GM21526 (cell line): Measurements from ENCODE around the gene CFDP1.

ENCODE experiments used
- ATAC-seq: cut with Tn5 transposase; IDR thresholded peaks from one replicate; pipeline ENCODE4 v1.9.1; 2021; ENCODE audit warnings: moderate library complexity; ENCODE audit not compliant: unreplicated experiment, low FRiP score

The CFDP1 gene

DNA sequence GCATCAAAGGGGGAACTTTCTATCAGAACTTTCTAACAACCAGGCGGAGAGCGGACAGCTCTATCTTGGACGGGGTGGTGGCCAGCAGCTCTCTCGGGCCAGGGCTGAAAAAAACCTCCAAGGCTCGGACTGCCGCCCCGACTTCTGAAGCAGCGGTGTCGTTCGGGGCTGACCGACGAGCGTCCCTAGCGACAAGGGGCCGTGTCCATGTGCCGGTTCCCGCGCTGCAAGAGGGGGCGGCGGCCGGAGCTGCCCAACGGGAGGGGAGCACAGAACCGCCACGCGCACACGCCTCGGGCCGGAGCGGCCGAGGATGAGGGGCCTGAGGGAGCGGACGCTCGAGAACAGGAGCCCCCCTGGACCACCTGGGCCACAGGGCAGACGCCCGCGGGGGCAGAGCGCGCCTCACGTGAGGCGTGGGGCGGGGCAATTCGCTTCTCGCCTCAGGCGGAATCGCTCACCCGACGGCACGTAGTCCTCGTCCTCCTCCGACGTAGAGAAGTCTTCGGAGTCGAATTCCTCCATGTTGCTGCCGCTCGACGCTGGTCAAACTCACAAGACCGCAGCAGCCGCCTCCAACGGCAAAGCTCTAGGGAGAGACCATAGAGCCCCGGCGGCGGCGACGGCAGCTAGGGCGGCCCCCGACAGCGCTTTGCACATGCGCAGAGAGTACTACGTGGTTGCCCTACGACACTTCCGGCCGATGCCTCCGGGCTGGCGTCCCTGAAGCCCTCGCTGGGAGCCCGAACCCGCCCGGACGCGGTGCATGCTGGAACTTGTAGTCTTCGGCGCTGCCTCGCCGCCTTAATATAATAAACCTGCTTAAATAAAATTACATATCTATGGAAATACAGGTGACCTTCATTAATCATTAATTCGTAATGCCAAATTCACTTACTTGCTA is at the start of gene CFDP1:
Gene CFDP1 (minus strand): TSS at position 676 of the 904 bp plus-strand sequence. CDS start 151 bp downstream, at position 525.
- ATAC-seq = peak; percentile 89

DNA sequence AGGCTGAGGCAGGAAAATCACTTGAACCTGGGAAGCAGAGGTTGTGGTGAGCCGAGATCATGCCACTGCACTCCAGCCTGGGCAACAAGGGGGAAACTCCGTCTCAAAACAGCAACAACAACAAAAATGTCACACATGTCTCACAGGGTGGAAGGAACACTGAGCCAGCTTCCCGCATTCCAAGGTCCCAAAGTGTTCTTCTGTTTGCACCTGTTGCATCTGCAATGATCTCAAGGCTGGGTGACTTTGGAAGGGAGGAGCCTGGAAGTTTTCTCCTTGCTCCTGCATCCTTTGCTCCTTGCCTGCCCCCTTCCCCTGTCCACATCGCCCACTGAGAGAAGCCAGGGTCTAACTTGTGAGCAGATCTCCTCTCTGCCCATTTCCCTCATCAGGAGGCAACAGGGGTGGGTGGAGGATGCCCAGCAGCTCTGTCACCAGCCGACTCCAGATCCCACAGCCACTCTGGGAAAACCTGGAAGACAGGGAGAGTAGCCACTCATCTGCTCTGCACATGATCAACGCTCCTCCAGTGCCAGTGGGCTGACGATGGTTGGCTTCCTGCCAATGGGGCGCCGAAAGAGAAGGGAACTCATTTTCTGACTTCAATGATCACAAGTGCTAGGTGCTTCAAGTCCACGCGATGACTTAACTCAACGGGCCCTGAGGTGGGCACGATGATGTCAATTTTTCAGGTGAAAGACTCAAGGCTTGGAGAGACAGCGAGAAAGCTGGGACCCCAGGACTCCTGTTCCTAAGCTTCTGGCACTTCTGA is 49.3 kb upstream of the CFDP1 start:
- no peak for ATAC-seq

DNA sequence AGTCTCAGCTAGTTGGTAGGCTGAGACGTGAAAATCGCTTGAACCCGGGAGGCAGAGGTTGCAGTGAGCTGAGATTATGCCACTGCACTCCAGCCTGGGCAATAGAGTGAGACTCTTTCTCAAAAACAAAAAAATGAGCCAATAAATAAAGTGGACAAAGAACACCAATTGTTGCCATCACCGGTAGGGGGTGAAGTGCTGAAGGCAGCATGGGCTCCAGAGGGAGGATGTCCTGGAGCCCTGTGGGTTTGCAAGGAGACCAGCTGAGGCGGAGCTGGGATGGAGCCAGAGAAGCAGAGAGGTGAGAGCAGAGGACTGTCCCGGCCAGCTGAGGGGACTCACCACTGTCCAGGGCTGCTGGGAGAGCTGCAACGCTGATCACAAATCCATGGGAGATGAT is 48.2 kb upstream of the CFDP1 start:
- no peak for ATAC-seq

DNA sequence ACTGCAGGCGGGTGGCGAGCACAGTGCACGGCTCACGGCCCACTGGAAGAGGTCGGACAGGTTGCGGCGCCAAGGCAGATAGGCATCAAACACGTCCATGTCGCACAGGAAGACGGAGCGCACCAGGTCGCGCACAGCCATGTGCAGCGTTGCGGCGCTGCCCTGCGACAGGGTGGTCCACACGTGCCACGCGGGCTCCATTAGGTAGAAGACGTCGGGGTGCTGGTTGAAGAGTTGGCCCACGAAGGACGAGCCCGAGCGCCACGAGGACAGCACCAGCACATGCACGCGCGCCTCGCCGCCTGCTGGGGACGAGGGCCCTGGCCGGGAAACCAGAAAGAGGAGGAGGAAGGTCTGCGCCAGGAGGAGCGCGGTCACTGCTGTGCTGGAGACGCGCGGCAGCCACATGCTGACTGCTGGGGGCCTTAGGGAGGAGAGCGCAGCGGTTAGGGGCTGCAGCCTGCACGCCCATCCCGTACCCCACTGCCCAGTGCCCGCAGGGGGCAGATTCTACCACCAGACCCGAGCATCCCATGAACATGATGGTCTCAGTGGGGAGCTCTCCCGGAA is 46.2 kb upstream of the CFDP1 start:
- no peak for ATAC-seq

DNA sequence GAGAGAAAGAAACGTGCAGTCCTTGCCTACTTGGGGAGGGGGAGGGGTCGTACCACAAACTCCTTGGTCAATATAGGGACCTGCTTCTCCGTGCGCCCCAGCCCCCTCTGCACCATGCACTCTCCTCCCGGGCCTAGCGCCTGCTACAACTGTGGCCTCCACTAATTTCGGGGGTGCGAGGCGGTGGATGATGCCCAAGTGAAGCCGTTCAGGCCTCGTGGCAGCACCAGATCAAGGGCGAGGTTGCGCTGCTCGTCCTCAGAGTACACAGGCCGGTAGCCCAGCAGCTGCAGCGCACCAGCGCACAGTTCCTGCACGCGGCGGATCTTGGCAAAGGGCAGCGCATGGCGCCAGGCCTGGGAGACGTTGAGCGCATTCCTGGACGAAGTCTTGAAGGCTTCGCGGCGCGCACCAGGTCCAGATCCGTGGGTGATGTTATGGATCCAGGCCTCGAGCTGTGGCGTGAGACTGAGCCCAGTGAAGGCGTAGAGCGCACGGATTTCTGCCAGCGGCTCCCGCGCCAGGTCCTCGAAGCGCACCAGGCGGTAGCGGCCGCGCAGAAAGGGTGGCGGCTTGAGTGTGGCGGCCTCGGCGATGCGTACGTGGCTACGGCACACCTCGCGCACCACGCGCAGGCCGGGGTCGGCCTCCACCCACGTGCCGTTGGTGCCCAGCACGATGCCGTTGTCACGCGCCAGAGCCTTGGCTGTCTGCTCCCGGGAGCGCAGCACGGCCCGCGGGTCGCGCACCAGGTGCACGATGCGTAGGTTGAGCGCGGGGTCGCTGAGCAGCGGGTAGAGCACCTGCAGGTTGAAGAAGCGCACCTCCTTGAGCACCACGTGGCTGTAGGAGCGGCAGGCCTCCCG is 45.4 kb upstream of the CFDP1 start:
- ATAC-seq = no peak

DNA sequence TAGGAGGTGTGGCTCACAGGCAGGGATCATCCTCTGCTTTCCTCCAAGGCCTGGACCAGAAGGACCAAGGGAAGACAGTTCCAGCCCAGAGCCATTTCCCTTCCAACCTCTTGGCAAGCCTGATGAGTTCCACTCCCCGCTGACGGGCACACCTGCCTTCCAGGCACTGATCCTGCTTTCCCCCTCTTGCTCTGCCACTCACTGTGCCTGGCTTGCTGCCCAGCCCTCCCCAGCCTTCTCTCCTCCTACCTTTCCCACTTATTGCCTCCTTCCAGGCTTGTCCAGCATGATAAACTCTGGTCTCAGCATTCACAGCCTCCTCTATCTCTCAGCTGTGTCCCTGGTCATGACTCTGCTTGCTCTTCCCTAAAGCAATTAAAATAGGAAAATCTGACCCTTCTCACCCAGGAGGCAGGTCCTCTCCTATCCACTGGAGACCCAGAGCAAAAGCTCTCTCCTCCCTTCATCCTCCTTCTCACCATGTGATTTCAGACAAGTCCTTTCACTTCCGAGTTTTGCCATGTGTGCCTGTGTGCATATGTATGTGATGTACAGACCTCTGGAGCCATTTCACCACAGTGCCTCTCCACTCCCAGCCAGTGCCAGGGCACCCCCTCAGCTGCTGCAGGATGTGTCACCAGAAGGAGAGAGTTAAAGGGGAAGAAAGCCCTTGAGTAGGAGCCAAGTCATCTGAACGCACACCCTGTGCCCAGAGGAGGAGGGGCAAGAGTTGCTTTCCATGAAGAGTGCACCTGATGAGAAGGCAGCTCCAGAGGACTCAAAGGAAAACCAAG is 44.6 kb upstream of the CFDP1 start:
- ATAC-seq = no peak

DNA sequence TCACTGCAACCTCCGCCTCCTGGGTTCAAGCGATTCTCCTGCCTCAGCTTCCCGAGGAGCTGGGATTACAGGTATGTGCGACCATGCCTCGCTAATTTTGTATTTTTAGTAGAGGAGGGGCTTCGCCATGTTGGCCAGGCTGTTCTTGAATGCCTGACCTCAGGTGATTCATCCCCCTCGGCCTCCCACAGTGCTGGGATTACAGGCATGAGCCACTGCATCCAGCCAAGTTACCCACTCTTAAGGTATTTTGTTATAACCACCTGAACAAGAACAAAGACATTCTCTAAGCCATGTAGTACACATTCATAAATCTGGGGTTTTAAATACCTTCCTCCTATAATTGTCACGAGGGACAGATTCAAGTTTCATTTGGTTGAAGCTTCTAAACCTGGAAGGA is 43.5 kb upstream of the CFDP1 start:
- no peak for ATAC-seq

DNA sequence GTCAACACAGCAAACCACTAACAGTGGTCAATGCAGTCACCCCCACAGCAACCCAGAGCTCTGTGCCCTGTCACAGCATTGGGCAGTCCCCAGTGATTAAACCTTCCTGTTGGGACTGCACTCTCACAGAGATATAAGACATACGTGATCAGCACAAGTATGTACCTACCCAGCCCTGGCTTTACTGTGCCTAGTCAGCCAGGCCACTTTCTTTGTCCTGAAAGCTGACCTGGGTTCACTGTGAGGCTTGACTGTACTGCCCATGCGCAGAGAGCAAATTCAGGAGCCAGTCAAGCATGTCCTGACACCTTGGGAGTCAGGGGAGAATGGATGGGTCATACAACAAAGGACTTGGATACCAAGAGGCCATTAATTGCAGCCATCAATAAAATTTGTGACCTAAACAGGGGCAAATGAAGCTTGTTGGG is 42.1 kb upstream of the CFDP1 start:
- ATAC-seq = no peak

DNA sequence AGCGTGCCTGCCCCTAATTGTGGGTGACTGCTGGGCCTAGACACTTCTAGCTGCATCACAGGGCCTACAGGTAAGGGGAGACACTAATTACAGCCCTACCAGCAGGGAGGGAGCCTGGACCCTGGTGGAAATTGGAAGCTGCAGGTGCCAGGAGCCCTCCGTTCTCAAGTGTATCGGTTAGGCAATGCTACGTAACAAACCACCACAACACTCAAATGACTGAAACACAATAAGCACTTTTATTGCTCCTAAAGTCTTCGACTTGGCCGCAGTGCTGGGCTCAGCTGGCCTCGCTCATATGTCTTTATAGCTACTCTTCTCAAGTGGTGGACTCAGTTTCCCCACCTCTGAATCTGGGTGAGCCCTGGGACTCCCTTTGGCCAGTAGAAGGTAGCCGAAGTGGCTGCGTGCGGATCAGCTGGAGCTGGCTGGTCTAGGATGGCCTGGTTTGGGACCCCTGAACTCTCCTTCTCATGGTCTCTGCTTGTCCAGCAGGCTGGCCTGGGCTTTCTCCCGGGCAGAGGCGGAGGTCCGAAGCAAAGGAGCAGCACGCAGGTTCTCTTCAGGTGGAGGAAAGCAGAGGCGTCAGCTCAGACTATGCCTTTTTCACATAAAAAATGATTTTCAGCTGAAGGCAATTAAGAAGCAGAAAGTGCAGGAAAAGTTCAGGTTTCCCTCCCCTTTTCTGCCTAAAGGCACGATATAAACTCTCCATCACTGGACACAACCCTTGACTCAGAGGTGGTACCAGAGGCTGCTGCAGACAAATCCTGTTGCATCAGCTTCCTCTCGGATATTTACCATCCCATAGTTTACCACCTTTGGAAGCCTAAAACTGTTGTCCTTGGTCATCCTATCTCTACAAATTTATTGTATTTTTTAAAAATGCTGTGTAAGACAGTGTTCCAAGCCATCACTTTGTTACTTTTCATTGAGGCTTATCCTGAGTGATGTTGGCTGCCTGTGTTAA is 39.9 kb upstream of the CFDP1 start:
- no peak for ATAC-seq

DNA sequence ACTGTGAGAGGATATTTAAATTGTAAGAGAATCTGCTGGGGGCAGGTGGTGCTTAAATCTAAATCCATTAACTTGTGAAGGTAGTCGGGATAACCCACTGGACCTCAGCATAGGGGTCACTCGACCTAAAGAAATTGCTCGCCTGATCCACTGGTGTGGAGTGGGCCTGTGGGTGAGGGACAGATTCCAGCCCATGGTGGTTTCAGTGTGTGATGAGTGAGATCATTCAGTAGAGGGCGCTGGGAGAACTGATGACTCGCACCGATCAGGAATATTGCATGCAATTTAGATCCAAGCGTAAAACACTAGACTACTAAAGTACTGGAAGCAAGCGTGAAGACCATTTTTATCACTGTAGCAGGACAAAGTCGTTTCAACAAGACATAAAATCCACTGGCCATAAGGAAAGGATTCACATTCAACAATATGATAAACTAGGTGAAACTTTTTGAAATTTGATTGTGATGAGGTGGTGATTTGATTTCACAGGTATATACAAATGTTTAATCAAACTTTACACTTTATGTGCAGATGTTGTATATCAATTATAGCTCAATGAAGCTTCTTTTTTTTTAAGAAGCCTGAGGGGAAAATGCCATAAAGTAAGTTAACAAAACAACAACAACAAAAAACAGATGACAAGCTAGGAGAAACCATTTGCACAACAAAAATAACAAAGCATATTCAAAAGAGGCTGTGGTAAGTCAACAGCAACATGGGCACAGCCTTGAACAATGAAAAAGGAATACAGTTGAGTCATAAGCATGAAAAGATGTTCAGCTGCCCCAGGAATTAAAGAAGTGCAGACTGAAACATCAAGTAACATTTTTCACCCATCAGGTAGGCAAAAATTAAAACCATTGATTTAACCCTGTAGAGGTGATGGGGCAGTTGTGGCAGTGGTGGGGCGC is 38.7 kb upstream of the CFDP1 start:
- ATAC-seq = no peak

DNA sequence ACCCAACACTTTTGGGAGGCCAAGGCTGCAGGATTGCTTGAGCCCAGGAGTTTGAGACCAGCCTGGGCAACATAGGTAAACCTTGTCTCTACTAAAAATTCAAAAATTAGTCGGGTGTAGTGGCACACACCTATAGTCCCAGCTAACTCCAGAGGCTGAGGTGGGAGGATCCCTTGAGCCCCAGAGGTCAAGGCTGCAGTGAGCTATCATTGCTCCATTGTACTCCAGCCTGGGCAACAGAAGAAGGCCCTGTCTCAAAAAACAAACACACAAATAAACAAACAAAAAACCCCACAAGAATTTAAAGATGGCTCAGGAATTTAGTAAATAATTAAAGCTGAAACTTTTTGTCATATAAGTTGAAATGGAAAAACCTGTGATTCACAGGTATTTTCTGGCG is 33.5 kb upstream of the CFDP1 start:
- no peak for ATAC-seq

DNA sequence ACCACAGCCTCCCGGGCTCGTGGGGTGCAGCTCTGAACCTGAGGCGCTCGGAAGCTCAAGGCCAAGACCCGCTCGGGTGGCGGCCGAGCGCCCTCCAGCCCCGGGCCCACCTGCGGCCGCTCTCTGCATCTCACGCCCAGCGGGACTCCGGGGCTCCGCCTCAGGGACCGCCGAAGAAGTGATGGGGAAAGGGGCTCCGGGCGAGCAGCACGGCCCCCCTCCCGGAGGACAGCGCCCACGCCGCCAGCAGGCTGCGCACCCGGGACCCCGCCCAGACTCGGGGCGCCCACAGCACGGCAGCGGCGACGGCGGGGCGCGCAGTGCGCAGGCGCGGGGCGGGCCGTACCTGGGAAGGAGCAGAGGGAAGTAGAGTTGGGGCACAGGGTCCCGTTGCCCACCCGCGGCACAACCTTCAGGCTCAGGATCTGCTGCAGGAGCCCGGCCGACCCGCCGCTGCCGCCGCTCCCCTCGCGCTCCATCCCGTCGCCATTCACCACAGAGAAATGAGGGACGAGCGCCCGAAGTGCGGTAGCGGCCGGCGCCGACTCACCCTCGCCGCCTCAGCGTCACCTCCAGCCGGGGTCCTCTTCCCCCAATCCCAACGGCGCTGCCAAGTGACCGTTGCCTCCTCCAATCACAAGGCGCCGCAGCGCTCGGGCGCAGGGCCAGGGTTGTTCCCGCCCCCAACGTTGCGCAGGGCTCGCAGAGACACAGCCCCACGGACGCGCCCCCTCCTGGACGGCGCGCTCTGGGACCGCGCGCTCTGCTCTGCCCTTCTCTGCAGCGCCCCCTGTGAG is 31.0 kb upstream of the CFDP1 start, which contains the start of gene TMEM170A:
Gene TMEM170A (minus strand): TSS at position 568 of the 797 bp plus-strand sequence. CDS start 89 bp downstream, at position 479.
- ATAC-seq = peak; percentile 88

DNA sequence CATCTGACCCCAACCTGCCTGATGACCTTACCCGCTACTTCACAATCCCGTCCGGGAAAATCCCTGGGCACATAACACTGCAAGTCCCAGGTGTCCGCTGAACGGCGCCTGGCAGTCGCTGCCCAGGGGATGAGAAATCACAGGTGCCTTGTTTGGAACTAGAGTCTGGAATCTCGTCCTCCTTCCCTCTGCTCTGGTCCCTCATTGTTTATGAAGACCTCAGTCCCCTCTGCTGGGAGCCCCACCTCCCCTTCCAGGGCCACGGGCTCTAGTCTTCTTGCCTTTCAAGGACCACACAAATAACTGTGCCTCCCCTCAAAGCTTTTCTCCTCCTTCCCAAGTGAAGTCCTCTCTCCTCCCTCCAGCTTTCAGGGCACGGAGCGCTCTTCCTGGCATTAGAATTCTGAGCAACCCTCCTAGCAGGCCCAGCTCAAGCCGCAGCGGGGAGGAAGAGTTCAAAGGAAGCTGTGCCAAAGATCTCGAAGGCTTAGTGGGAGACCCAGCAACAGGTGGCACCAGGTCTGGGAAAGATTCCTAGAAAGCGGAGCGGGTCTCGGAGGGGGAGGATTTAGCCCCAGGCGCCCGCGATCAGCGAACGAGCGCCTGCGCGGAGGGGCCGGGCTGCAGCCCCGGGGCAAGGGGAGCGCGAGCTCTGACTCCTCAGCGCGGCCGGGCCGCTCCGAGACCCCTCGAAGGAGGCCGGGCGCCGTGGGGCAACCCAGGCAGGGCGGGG is 30.3 kb upstream of the CFDP1 start:
- peak; percentile 16 for ATAC-seq

DNA sequence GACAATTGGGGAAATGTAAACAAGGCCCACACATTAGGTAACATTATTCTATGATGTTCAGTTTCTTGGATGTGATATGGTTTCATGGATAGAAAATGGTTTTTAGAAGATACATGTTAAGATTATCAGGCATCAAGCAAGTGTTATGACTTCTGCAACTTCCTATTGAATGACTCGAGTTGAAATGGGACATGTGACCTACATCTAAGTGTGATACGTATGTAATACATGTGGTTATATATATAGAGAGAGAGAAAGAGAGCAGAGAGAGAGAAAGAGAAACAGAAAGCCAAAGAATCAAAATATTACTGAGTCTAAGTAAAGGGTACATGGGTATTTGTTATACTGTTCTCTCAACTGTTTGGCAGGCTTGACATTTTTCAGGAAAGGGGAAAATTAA is 29.5 kb upstream of the CFDP1 start:
- ATAC-seq = peak; percentile 29

DNA sequence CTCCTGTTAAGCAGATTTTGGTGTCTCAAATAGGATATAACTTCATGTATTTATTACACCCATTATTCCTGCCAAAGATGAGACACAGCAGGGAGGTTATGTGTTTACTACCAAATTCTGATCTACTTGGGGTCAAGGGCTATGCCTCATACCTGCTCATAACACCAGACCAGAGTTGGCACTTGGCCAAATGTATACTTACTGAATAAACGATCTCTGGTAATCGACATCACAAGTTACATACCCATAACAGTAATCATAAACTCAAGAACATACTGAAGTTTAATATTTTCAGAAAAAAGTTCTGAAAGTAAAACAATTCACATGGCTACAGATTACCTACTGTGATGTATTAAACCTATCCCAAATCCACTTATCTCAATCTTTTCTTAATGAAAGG is 28.3 kb upstream of the CFDP1 start:
- no peak for ATAC-seq

DNA sequence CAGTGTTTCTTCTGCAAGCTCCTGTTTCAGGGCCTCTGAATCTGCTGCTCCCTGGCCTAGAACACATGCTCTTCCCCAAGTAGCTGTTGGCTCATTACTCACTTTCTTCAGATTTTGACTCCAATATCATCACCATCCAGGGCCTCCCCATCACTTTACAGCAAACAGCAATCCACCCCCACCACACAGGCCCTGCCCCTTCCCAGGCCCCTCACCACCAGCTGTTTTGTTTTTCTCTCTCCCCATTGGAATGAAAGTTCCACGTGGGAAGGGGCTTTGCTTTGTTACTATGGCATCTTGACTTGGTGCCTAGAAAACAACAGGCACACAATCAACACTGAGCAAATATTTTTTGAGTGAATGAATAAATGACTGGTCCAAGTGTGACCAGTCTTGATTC is 27.1 kb upstream of the CFDP1 start:
- no peak for ATAC-seq
